Regular cardiac myocyte (primary cell): ENCODE data around the gene KRTAP23-1. TPM values are rescaled to one million over a fixed set of nuclear protein-coding genes. Genes with fewer than 3 reads are reported as not detected.

ENCODE experiments used
- total RNA-seq: library from RNA; depleted of rRNA; stranded (reverse); fragments of >200 nt; gene quantifications from 2 replicates; pipeline ENCODE4 v1.2.3, GENCODE V29; 2014

KRTAP23-1 gene
- not detected in 2 replicates for total RNA-seq

GRCh38 chr21:30348506-30348905 lies at the start of gene KRTAP23-1:
KRTAP23-1 (minus strand) TSS chr21:30348606; CDS start chr21:30348606, 0 bp downstream.

GRCh38 chr21:30395731-30396130 lies 47.3 kb upstream of the KRTAP23-1 start, which contains the start of gene KRTAP13-1:
KRTAP13-1 (plus strand) TSS chr21:30396031; CDS start chr21:30396087, 56 bp downstream.

GRCh38 chr21:30372139-30372770 lies 23.8 kb upstream of the KRTAP23-1 start, which contains the start of gene KRTAP13-2:
KRTAP13-2 (minus strand) TSS chr21:30372271; CDS start chr21:30372213, 58 bp downstream.

GRCh38 chr21:30337276-30337744 lies 11.1 kb downstream of the KRTAP23-1 start, which contains the start of gene KRTAP27-1:
KRTAP27-1 (minus strand) TSS chr21:30337694; CDS start chr21:30337668, 26 bp downstream.

GRCh38 chr21:30320215-30320614 lies 28.2 kb downstream of the KRTAP23-1 start, which contains the start of gene KRTAP26-1:
KRTAP26-1 (minus strand) TSS chr21:30320315; CDS start chr21:30320035, 280 bp downstream.

Other genes with a start within 250 kb of the KRTAP23-1 start
- not detected in 2 replicates for gene CLDN17, start 181.8 kb downstream of the KRTAP23-1 start, total RNA-seq
- gene CLDN8, start 132.5 kb downstream of the KRTAP23-1 start, total RNA-seq = not detected in 2 replicates
- gene KRTAP24-1, start 65.7 kb downstream of the KRTAP23-1 start, total RNA-seq = not detected in 2 replicates
- gene KRTAP25-1, start 59.1 kb downstream of the KRTAP23-1 start, total RNA-seq = not detected in 2 replicates
- gene KRTAP26-1, start 28.3 kb downstream of the KRTAP23-1 start, total RNA-seq = not detected in 2 replicates
- gene KRTAP27-1, start 10.9 kb downstream of the KRTAP23-1 start, total RNA-seq = not detected in 2 replicates
- not detected in 2 replicates for gene KRTAP13-2, start 23.7 kb upstream of the KRTAP23-1 start, total RNA-seq
- not detected in 2 replicates for gene KRTAP13-1, start 47.4 kb upstream of the KRTAP23-1 start, total RNA-seq
- not detected in 2 replicates for gene KRTAP13-3, start 77.3 kb upstream of the KRTAP23-1 start, total RNA-seq
- not detected in 2 replicates for gene KRTAP13-4, start 81.6 kb upstream of the KRTAP23-1 start, total RNA-seq
- gene KRTAP15-1, start 91.7 kb upstream of the KRTAP23-1 start, total RNA-seq = not detected in 2 replicates
- not detected in 2 replicates for gene KRTAP19-1, start 131.8 kb upstream of the KRTAP23-1 start, total RNA-seq
- gene KRTAP19-2, start 138.8 kb upstream of the KRTAP23-1 start, total RNA-seq = not detected in 2 replicates
- gene KRTAP19-3, start 143.4 kb upstream of the KRTAP23-1 start, total RNA-seq = not detected in 2 replicates
- gene KRTAP19-4, start 148.6 kb upstream of the KRTAP23-1 start, total RNA-seq = not detected in 2 replicates
- not detected in 2 replicates for gene KRTAP19-5, start 153.5 kb upstream of the KRTAP23-1 start, total RNA-seq
- gene KRTAP19-6, start 193.3 kb upstream of the KRTAP23-1 start, total RNA-seq = not detected in 2 replicates
- not detected in 2 replicates for gene KRTAP19-7, start 212.7 kb upstream of the KRTAP23-1 start, total RNA-seq
- gene KRTAP22-2, start 241.8 kb upstream of the KRTAP23-1 start, total RNA-seq = not detected in 2 replicates
- not detected in 2 replicates for gene KRTAP6-3, start 243.8 kb upstream of the KRTAP23-1 start, total RNA-seq